ENCODE measurements around the gene SLC25A30. TPM values are rescaled to one million over a fixed set of nuclear protein-coding genes. Genes with fewer than 3 reads are reported as not detected.

The SLC25A30 gene
- total and polyA plus RNA-seq, 2 of the 13 experiments (the other 11 are each of a cell fraction or from before 2014, with no cell fraction given) = 19.6 to 22.5 TPM

DNA sequence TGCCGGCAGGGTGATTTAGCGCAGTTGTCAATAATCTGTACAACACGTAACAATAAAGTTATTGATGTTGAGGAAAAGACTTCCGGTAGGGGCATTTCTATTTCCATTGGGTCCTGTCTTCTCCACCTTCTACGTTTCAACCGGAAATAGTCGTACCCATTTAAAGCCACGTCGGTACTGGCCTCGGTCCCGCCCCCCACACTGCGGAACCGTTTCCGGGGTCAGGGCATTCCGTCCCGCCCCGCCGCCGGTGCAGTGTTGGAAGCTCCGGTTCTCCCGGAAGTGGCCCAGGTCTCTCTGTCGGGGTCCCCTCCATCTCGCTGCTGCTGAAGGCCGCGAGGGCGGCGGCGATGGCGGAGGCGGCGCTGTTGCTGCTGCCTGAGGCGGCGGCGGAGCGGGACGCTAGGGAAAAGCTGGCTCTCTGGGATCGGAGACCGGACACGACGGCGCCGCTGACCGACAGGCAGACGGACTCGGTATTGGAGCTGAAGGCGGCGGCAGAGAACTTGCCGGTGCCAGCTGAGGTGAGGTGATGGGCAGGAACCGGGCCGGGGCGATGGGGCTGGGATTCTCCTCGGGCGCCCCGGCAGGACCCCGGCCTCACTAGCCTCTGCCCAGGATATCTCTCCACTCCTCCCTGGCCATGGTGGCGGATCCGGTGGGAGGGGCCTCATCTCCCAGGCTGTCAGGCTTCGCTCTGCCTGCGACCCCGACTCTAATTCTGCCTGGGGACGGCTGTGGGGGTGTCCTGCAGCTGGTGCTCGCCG lies 46.7 kb upstream of the SLC25A30 start, which contains the start of gene COG3 (continued):
- TF ChIP-seq, protein P1, sequence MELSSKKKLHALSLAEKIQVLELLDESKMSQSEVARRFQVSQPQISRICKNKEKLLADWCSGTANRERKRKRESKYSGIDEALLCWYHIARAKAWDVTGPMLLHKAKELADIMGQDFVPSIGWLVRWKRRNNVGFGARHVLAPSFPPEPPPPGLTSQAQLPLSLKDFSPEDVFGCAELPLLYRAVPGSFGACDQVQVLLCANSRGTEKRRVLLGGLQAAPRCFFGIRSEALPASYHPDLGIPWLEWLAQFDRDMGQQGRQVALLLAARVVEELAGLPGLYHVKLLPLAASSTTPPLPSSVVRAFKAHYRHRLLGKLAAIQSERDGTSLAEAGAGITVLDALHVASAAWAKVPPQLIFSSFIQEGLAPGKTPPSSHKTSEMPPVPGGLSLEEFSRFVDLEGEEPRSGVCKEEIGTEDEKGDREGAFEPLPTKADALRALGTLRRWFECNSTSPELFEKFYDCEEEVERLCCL (CRISPR knock-in tag; IDR thresholded peaks at IDR 0.05; ENCODE audit: borderline replicate concordance) = no peak
- TF ChIP-seq FOXK1 (CRISPR knock-in tag; IDR thresholded peaks at IDR 0.05; ENCODE audit: borderline replicate concordance, low read depth) = peak; percentile 93; the same call in 1 of the 2 replicates
- TF ChIP-seq KDM4B (CRISPR knock-in tag; IDR thresholded peaks at IDR 0.05) = no peak
- 0 out of 2 replicates have a peak, but pooled peaks have one; percentile 89 for TF ChIP-seq ZNF33A (CRISPR knock-in tag; IDR thresholded peaks at IDR 0.05; ENCODE audit: borderline replicate concordance)
- TF ChIP-seq NFKB2 (CRISPR knock-in tag; IDR thresholded peaks at IDR 0.05; ENCODE audit: borderline replicate concordance) = peak; percentile 45; the same call in 1 of the 2 replicates
- TF ChIP-seq ZKSCAN8 (CRISPR knock-in tag; IDR thresholded peaks at IDR 0.05; ENCODE audit: borderline replicate concordance) = peak; percentile 17; the same call in 1 of the 2 replicates
- 0 out of 2 replicates have a peak, but pooled peaks have one; percentile 25 for TF ChIP-seq FOXO1 (CRISPR knock-in tag; IDR thresholded peaks at IDR 0.05)
- no peak for TF ChIP-seq ZNF17 (CRISPR knock-in tag; IDR thresholded peaks at IDR 0.05)
- peak; percentile 75; the same call in 1 of the 2 replicates for TF ChIP-seq ZNF235 (CRISPR knock-in tag; IDR thresholded peaks at IDR 0.05; ENCODE audit: borderline replicate concordance)
- 0 out of 2 replicates have a peak, but pooled peaks have one; percentile 25 for TF ChIP-seq ARNTL (CRISPR knock-in tag; IDR thresholded peaks at IDR 0.05)
- TF ChIP-seq, protein P2, sequence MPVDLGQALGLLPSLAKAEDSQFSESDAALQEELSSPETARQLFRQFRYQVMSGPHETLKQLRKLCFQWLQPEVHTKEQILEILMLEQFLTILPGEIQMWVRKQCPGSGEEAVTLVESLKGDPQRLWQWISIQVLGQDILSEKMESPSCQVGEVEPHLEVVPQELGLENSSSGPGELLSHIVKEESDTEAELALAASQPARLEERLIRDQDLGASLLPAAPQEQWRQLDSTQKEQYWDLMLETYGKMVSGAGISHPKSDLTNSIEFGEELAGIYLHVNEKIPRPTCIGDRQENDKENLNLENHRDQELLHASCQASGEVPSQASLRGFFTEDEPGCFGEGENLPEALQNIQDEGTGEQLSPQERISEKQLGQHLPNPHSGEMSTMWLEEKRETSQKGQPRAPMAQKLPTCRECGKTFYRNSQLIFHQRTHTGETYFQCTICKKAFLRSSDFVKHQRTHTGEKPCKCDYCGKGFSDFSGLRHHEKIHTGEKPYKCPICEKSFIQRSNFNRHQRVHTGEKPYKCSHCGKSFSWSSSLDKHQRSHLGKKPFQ (CRISPR knock-in tag; IDR thresholded peaks at IDR 0.05; ENCODE audit: insufficient replicate concordance) = peak; percentile 71
- TF ChIP-seq ZNF878 (CRISPR knock-in tag; IDR thresholded peaks at IDR 0.05) = no peak; the same call in 1 of the 2 replicates
- TF ChIP-seq SRY (CRISPR knock-in tag; IDR thresholded peaks at IDR 0.05) = 0 out of 2 replicates have a peak, but pooled peaks have one; percentile 44
- peak; percentile 86 for TF ChIP-seq SP2 (CRISPR knock-in tag; IDR thresholded peaks at IDR 0.05)
- peak; percentile 73 for TF ChIP-seq FOXA3 (CRISPR knock-in tag; IDR thresholded peaks at IDR 0.05)
- peak; percentile 60 for TF ChIP-seq SALL2 (CRISPR knock-in tag; IDR thresholded peaks at IDR 0.05)
- no peak for TF ChIP-seq ZNF720 (CRISPR knock-in tag; IDR thresholded peaks at IDR 0.05)
- TF ChIP-seq PAWR (CRISPR knock-in tag; IDR thresholded peaks at IDR 0.05; ENCODE audit: borderline replicate concordance) = no peak
- TF ChIP-seq ZNF746 (CRISPR knock-in tag; IDR thresholded peaks at IDR 0.05) = no peak; the same call in 1 of the 2 replicates
- TF ChIP-seq, protein P3, sequence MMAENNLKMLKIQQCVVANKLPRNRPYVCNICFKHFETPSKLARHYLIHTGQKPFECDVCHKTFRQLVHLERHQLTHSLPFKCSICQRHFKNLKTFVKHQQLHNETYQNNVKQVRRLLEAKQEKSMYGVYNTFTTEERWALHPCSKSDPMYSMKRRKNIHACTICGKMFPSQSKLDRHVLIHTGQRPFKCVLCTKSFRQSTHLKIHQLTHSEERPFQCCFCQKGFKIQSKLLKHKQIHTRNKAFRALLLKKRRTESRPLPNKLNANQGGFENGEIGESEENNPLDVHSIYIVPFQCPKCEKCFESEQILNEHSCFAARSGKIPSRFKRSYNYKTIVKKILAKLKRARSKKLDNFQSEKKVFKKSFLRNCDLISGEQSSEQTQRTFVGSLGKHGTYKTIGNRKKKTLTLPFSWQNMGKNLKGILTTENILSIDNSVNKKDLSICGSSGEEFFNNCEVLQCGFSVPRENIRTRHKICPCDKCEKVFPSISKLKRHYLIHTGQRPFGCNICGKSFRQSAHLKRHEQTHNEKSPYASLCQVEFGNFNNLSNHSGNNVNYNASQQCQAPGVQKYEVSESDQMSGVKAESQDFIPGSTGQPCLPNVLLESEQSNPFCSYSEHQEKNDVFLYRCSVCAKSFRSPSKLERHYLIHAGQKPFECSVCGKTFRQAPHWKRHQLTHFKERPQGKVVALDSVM (CRISPR knock-in tag; IDR thresholded peaks at IDR 0.05) = peak; percentile 64; the same call in 1 of the 2 replicates
- TF ChIP-seq HOXA9 (CRISPR knock-in tag; IDR thresholded peaks at IDR 0.05; ENCODE audit: borderline replicate concordance) = no peak
- no peak; the same call in 1 of the 2 replicates for TF ChIP-seq ZNF564 (CRISPR knock-in tag; IDR thresholded peaks at IDR 0.05)

Data from HepG2 (cell line).